Activated naive CD4-positive, alpha-beta T cell treated with anti-CD3 and anti-CD28 coated beads for 36 hours (primary cell): ENCODE measurements around the gene TMEM205. TPM values are rescaled to one million over a fixed set of nuclear protein-coding genes. Genes with fewer than 3 reads are reported as not detected.
"Not testable (repeated sequence)": the region's sequence is repeated elsewhere in the genome, so short reads cannot be mapped to it uniquely, and the experiment has no call there.

Experiments used
- CTCF ChIA-PET: fragments of 350-600 bp; sonication (Branson Sonifier 250); formaldehyde crosslinking; loops from one replicate; lab custom pipeline; 2021; ENCODE audit warnings: antibody characterized with exemption; lab: Charles Lee
- DNase-seq: peaks from one replicate; pipeline ENCODE4 v3.0.0-alpha.2; 2020
- H3K27ac Mint-ChIP-seq: one replicate; pipeline ENCODE4 v1.8.0; 2021; ENCODE audit warnings: mild to moderate bottlenecking, mixed read lengths
- H3K27me3 Mint-ChIP-seq: one replicate; pipeline ENCODE4 v1.8.0; 2021; ENCODE audit warnings: low read depth, mixed read lengths
- H3K36me3 Mint-ChIP-seq: one replicate; pipeline ENCODE4 v1.8.0; 2021; ENCODE audit warnings: low read depth, mixed read lengths
- H3K4me1 Mint-ChIP-seq: one replicate; pipeline ENCODE4 v1.8.0; 2021; ENCODE audit warnings: low read depth, mixed read lengths
- H3K4me3 Mint-ChIP-seq: one replicate; pipeline ENCODE4 v1.8.0; 2021; ENCODE audit warnings: mild to moderate bottlenecking, moderate library complexity, mixed read lengths
- H3K9me3 Mint-ChIP-seq: one replicate; pipeline ENCODE4 v1.8.0; 2021; ENCODE audit warnings: mixed read lengths
- intact Hi-C: fragments of 100-400 bp; cut with micrococcal nuclease; formaldehyde crosslinking; loops from one replicate; pipeline ENCODE4 v1.15.1; 2023
- total RNA-seq, 2 experiments: library from RNA; stranded (reverse); gene quantifications; one replicate each; pipeline ENCODE4 v1.2.3, GENCODE V29; 2021

TMEM205 gene
- total RNA-seq, 2 experiments from 2014 or later: 21.4 to 24.2 TPM

GRCh38 chr19:11332822-11333221 is 13.2 kb downstream of the TMEM205 start:
- Mint-ChIP-seq H3K9me3 (no peaks in the 10 kb centered on the region), H3K4me3 (no peak overlapping the region), H3K4me1 (peaks cover 6% of the 10 kb centered on the region), H3K27me3 (no peaks in the 10 kb centered on the region), H3K27ac (no peak overlapping the region), H3K36me3 (peaks cover 27% of the 10 kb centered on the region)
- CTCF ChIA-PET: interaction anchor here (0.6 to 0.7 kb wide), 3 partner anchors 78 to 393 kb away, joined by 4 to 5 read pairs (median 5); no protein-coding TSS in a partner anchor
- intact Hi-C loops: no loop called here
- DNase-seq: no peak

- CTCF ChIA-PET: no interaction called here
- intact Hi-C loops: no loop called here
- no peaks in the 10 kb centered on the region for H3K9me3 Mint-ChIP-seq
- H3K36me3 Mint-ChIP-seq: peaks cover 22% of the 10 kb centered on the region
- no peak overlapping the region for H3K27ac Mint-ChIP-seq
- no peak overlapping the region for H3K4me3 Mint-ChIP-seq
- no peaks in the 10 kb centered on the region for H3K27me3 Mint-ChIP-seq
- no peak for DNase-seq
- H3K4me1 Mint-ChIP-seq: no peaks in the 10 kb centered on the region
Observed at GRCh38 chr19:11331502-11331901, 14.6 kb downstream of the TMEM205 start.

GRCh38 chr19:11330127-11330526 is 15.9 kb downstream of the TMEM205 start:
- Mint-ChIP-seq H3K4me1 (no peaks in the 10 kb centered on the region), H3K4me3 (no peak overlapping the region), H3K9me3 (no peaks in the 10 kb centered on the region), H3K36me3 (peaks cover 12% of the 10 kb centered on the region), H3K27ac (no peak overlapping the region), H3K27me3 (no peaks in the 10 kb centered on the region)
- no peak for DNase-seq
- intact Hi-C loops: no loop called here
- CTCF ChIA-PET: no interaction called here

- CTCF ChIA-PET: interaction anchor here (0.6 to 1.3 kb wide), 2 partner anchors 55 to 1287 kb away, joined by 4 to 5 read pairs; no protein-coding TSS in a partner anchor
- H3K9me3 Mint-ChIP-seq: no peaks in the 10 kb centered on the region
- H3K27me3 Mint-ChIP-seq: peaks cover 7% of the 10 kb centered on the region
- DNase-seq: no peak
- H3K36me3 Mint-ChIP-seq: peaks cover 3% of the 10 kb centered on the region
- intact Hi-C loops: loop anchor here (2.0 kb wide), 2 partner anchors 13 to 49 kb away; partner anchors contain the start of genes RAB3D and SWSAP1
- peak overlapping the region; percentile 18 for H3K27ac Mint-ChIP-seq
- no peak overlapping the region for H3K4me3 Mint-ChIP-seq
- H3K4me1 Mint-ChIP-seq: peaks cover 20% of the 10 kb centered on the region
Observed at GRCh38 chr19:11325544-11325943, 20.5 kb downstream of the TMEM205 start.

GRCh38 chr19:11324748-11325389 is 21.2 kb downstream of the TMEM205 start:
- Mint-ChIP-seq H3K36me3 (no peaks in the 10 kb centered on the region), H3K27ac (peak overlapping the region; percentile 87), H3K4me3 (peak overlapping the region; percentile 75), H3K4me1 (peaks cover 20% of the 10 kb centered on the region), H3K27me3 (peaks cover 7% of the 10 kb centered on the region), H3K9me3 (no peaks in the 10 kb centered on the region)
- DNase-seq: no peak
- CTCF ChIA-PET: interaction anchor here (0.6 to 1.3 kb wide), 2 partner anchors 56 to 1287 kb away, joined by 4 to 5 read pairs; no protein-coding TSS in a partner anchor
- intact Hi-C loops: loop anchor here (1.0 to 5.0 kb wide), 5 partner anchors 14 to 180 kb away; partner anchors contain the start of genes RAB3D, SWSAP1 and ZNF653

- H3K36me3 Mint-ChIP-seq: no peaks in the 10 kb centered on the region
- CTCF ChIA-PET: interaction anchor here (1.3 kb wide), 1 partner anchor 57 kb away, joined by 5 read pairs; no protein-coding TSS in a partner anchor
- peak overlapping the region; percentile 87 for H3K27ac Mint-ChIP-seq
- peak overlapping the region; percentile 75 for H3K4me3 Mint-ChIP-seq
- H3K27me3 Mint-ChIP-seq: peaks cover 7% of the 10 kb centered on the region
- intact Hi-C loops: loop anchor here (1.0 to 5.0 kb wide), 5 partner anchors 15 to 181 kb away; partner anchors contain the start of genes RAB3D, SWSAP1 and ZNF653
- peaks cover 20% of the 10 kb centered on the region for H3K4me1 Mint-ChIP-seq
- no peaks in the 10 kb centered on the region for H3K9me3 Mint-ChIP-seq
- DNase-seq: peak; percentile 85
Observed at GRCh38 chr19:11324079-11324661, 21.9 kb downstream of the TMEM205 start.

GRCh38 chr19:11323601-11324078 is 22.4 kb downstream of the TMEM205 start:
- CTCF ChIA-PET: no interaction called here
- Mint-ChIP-seq H3K36me3 (no peaks in the 10 kb centered on the region), H3K27me3 (peaks cover 7% of the 10 kb centered on the region), H3K27ac (peak overlapping the region; percentile 87), H3K9me3 (no peaks in the 10 kb centered on the region), H3K4me3 (peak overlapping the region; percentile 75), H3K4me1 (peaks cover 20% of the 10 kb centered on the region)
- DNase-seq: no peak
- intact Hi-C loops: loop anchor here (1.0 to 5.0 kb wide), 5 partner anchors 15 to 182 kb away; partner anchors contain the start of genes RAB3D, SWSAP1 and ZNF653

GRCh38 chr19:11322269-11323024 is 23.6 kb downstream of the TMEM205 start:
- Mint-ChIP-seq H3K4me3 (no peak overlapping the region), H3K27me3 (peaks cover 10% of the 10 kb centered on the region), H3K9me3 (no peaks in the 10 kb centered on the region), H3K4me1 (peaks cover 20% of the 10 kb centered on the region), H3K36me3 (no peaks in the 10 kb centered on the region), H3K27ac (no peak overlapping the region)
- CTCF ChIA-PET: interaction anchor here (1.0 to 1.4 kb wide), 3 partner anchors 28 to 51 kb away, joined by 3 to 4 read pairs (median 4); no protein-coding TSS in a partner anchor
- intact Hi-C loops: loop anchor here (5.0 kb wide), 1 partner anchor 65 kb away; no protein-coding TSS in a partner anchor
- DNase-seq: no peak

- peaks cover 20% of the 10 kb centered on the region for H3K4me1 Mint-ChIP-seq
- no peaks in the 10 kb centered on the region for H3K9me3 Mint-ChIP-seq
- intact Hi-C loops: loop anchor here (5.0 kb wide), 1 partner anchor 64 kb away; no protein-coding TSS in a partner anchor
- no peak overlapping the region for H3K27ac Mint-ChIP-seq
- no peaks in the 10 kb centered on the region for H3K36me3 Mint-ChIP-seq
- no peak overlapping the region for H3K4me3 Mint-ChIP-seq
- peaks cover 12% of the 10 kb centered on the region for H3K27me3 Mint-ChIP-seq
- CTCF ChIA-PET: interaction anchor here (1.0 to 1.4 kb wide), 3 partner anchors 27 to 52 kb away, joined by 3 to 4 read pairs (median 4); no protein-coding TSS in a partner anchor
- DNase-seq: peak; percentile 25
Observed at GRCh38 chr19:11321191-11322126, 24.6 kb downstream of the TMEM205 start.

- not testable (repeated sequence) for H3K27ac Mint-ChIP-seq
- peaks cover 20% of the 10 kb centered on the region for H3K4me1 Mint-ChIP-seq
Observed at GRCh38 chr19:11320278-11320995, 25.6 kb downstream of the TMEM205 start.

More at GRCh38 chr19:11320278-11320995, 25.6 kb downstream of the TMEM205 start:
- H3K36me3 Mint-ChIP-seq, DNase-seq, H3K9me3 Mint-ChIP-seq, H3K4me3 Mint-ChIP-seq: not testable (repeated sequence)
- peaks cover 12% of the 10 kb centered on the region for H3K27me3 Mint-ChIP-seq
- CTCF ChIA-PET: interaction anchor here (0.7 to 1.4 kb wide), 2 partner anchors 62 to 78 kb away, joined by 3 read pairs; no protein-coding TSS in a partner anchor
- intact Hi-C loops: loop anchor here (5.0 kb wide), 1 partner anchor 63 kb away; no protein-coding TSS in a partner anchor
